ENCODE results near the gene DLL3.
A peak's percentile ranks its signal among the peaks of the same experiment; 100 is the strongest.

DLL3 gene

DNA sequence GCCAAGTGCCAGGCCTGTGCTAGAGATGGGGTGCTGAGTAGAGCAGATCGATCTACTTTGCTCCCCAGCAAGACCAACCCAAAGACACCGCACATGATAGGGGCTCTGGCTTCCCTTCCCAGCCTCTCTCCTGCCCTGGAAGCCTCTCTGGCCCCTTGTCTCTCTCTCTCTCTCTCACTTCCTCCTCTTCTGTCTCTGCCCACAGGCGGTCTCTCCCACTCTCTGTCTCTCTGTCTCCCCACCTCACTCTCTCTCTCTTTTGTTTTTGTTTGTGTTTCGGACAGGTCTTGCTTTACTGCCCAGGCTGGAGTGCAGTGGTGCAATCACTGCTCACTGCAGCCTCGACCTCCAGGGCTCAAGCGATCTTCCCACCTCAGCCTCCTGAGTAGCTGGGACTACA, 17.5 kb downstream of the DLL3 start:
- no peak for DNase-seq (ENCODE audit: low spot score)

GRCh38 chr19:39517432-39517831, 18.7 kb downstream of the DLL3 start:
- DNase-seq (ENCODE audit: low spot score) = no peak

GRCh38 chr19:39518458-39518857, 19.7 kb downstream of the DLL3 start:
- DNase-seq (ENCODE audit: low spot score) = no peak

- no peak for DNase-seq (ENCODE audit: low spot score)
Measured at GRCh38 chr19:39518975-39519374, 20.2 kb downstream of the DLL3 start.

DNA sequence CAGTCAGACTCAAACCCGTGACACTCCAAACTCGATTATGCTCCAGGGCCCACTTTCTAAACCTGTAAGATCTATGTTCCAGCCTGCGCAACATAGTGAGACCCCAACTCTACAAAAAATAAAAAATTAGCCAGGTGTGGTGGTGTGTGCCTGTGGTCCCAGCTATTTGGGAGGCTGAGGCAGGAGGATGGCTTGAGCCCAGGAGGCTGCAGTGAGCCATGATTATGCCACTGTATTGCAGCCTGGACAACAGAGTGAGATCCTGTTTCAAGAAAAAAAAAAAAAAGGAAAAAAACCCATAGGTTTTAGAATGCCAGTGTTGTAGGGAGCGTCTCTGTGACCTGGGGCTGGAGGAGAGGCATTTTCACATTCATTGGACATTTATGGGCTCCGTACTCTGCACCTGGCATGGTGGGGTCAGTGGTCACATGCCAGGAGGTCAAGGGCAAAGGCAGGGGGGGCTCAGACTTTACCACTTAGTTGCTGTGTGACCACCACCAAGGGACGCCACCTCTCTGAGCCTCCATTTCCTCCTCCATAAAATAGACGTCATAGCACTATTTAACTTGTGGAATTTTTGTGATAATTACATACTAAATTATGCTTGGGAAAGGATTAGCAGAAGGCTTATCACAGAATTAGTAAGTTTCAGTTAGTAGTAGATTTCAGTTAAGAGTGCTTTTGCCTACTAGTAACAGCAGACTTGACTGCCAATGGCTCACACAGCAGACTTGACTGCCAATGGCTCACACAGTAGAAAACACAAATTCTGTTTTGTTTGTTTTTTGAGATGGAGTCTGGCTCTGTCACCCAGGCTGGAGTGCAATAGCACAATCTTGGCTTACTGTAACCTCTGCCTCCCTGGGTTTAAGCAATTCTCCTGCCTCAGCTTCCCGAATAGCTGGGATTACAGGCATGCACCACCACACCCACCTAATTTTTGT, 22.1 kb downstream of the DLL3 start:
- DNase-seq (ENCODE audit: low spot score) = no peak

GRCh38 chr19:39524495-39524894, 25.7 kb downstream of the DLL3 start:
- no peak for DNase-seq (ENCODE audit: low spot score)

DNA sequence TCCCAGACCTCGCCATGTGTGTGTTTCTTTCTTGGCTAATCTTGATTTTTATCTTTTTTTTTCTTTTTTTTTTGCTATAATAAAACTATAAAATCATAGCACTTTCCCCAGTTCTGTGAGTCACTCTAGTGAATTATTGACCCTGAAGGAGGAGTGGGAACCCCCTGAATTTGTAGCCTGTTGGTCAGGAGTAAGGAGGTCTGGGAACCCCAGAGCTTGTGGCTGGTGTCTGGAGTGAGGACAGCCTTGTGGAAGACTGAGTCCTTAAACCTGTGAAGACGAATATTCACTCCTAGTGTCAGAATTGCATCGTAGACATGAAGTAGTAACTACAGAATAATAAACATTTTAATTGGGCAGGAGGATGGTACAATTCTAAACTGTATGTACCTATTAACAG, 26.5 kb downstream of the DLL3 start:
- no peak for DNase-seq (ENCODE audit: low spot score)

- no peak for DNase-seq (ENCODE audit: low spot score)
Measured at GRCh38 chr19:39531834-39532232, 33.1 kb downstream of the DLL3 start.

DNA sequence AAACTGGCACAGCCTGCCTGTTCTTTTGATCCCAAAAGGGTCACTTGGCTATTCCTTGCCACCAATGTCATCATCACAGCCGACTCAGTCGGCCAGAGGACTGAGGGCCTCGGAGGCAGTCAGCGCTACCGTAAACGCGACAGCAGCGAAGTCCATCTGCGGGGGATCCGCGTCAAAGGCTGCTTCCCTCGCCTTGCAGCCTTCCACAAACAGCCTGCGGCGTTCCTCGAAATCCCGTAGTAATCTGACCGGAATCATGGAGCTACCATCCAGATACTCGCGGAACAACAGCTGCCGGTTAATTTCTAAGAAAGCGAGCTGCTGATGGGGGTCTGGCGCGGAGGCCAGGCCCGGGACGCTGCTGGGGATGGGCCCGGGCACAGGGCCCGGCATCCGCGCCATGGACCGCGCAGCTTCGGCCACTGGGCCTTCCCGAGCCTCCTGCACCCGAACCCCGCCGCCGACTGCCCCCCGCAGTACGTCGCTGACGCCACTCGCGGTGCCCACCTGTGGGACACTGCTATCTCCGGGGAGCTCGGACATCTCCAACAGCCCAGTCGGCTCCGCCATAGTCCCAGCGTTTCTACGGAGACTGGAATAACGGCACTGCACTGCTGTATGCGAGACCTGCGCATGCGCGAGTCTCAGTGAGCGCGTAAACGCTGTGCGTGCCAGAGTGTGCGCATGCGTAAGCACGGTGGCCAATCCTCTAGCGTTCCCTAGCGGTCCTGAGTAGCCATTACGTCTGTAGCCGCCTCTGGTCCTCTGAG, 33.7 kb downstream of the DLL3 start, which contains the start of gene EID2B:
TSS of gene EID2B (minus strand) at position 620 of the 770 bp plus-strand sequence. CDS start at position 570, 50 bp downstream.
- peak; percentile 97 for DNase-seq (ENCODE audit: low spot score)

- DNase-seq (ENCODE audit: low spot score) = no peak
Measured at GRCh38 chr19:39533003-39533512, 34.3 kb downstream of the DLL3 start.

DNA sequence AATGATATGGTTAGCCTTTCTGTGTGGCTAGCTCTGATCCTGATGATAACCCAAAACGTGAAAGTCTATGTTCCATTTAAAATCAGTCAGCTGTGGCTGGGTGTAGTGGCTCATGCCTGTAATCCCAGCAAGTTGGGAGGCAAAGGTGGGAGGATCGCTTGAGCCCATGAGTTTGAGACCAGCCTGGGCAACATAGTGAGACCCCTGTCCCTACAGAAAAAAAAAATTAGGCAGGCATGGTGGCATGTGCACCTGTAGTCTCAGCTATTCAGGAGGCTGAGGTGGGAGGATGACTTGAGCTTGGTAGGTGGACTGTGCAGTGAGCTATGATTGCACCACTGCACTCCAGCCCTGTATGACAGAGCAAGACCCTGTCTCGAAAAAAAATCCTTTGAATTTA, 35.0 kb downstream of the DLL3 start:
- no peak for DNase-seq (ENCODE audit: low spot score)

GRCh38 chr19:39539165-39539517, 40.4 kb downstream of the DLL3 start:
- no peak for DNase-seq (ENCODE audit: low spot score)

DNA sequence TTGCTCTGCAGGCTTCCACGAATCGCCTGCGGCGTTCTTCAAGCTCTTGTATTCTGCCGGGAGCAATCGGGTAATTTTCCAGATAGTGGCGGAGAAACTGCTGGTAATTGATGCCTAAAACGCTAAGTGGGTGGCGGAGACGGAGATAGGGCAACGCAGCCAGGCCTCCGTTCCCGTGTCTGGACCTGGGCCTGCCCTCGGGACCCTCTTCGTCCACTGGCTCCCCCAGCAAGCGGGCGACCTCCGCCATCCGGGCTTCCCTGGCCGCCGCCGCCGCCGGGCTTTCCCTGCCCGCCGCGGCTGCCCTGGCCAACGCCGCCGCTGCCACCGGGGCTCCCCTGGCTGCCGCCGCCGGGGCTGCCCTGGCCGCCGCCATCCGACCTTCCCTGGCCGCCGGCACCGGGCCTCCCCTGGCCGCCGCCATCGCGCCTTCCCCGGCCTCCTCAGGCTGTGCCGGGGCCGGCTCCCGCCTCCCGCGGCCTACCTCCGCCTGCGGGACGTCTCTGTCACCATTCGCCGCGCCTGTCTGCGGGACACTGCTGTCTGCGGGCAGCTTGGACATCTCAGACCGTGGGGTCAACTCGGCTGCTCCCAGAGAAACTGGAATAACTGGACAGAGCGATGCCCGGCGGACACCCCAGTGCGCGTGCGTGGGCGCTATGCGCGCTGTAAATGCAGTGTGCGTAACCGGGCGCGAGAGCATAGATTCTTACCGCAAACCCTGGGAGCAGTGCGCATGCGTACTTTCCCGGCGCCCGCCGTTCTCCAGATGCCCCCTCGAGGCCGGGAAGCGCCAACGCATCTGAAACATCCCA, 41.0 kb downstream of the DLL3 start, which contains the start of gene EID2:
TSS of gene EID2 (minus strand) at position 644 of the 815 bp plus-strand sequence. CDS start at position 562, 82 bp downstream.
- DNase-seq (ENCODE audit: low spot score) = peak; percentile 96

DNA sequence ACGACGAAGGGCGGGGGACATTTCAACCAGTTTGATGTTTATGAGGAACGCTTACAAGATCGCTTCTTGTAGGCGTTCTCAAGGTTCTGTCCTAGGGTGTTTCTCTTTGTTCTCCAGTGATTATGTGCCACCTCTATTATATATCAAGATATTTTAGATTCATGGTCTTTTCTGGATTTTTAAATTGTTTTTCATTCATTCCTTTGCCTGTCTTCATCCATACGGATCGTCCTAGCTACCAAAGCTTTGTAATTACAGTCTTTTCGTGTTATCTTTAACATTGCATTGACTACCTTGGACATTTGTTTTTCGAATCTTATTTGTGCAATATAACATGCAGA, 41.6 kb downstream of the DLL3 start:
- DNase-seq (ENCODE audit: low spot score) = no peak

GRCh38 chr19:39542206-39542605, 43.5 kb downstream of the DLL3 start:
- DNase-seq (ENCODE audit: low spot score) = peak; percentile 18

- no peak for DNase-seq (ENCODE audit: low spot score)
Measured at GRCh38 chr19:39543477-39543857, 44.7 kb downstream of the DLL3 start.

DNA sequence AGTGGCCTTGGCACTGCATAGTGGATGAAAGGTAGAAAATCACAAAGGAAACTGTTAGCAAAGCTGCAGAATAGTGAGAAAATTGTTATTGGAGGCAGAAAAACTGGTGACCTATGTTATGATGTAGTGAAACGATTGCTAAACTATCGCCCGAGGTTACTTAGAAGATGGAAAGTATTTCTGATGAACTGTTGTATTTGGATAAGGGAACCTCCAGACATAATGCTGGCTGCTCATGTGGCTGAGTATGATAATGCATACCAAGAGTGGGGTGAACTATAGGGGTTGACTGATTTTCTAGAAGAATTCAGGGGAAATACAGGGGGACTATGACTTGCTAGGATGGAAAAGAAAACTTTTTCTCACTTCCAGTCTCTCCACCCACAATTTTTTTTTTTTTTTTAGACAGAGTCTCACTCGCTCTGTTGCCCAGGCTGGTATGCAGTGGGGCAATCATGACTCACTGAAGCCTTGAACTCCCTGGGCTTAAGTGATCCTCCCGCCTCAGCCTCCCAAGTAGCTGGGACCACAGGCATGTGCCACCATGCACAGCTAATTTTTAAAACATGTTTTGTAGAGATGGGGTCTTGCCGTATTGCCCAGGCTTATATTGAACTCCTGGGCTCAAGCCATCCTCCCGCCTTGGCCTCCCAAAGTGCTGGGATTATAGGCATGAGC, 45.6 kb downstream of the DLL3 start:
- no peak for DNase-seq (ENCODE audit: low spot score)

- DNase-seq (ENCODE audit: low spot score) = no peak
Measured at GRCh38 chr19:39544911-39545310, 46.2 kb downstream of the DLL3 start.

DNA sequence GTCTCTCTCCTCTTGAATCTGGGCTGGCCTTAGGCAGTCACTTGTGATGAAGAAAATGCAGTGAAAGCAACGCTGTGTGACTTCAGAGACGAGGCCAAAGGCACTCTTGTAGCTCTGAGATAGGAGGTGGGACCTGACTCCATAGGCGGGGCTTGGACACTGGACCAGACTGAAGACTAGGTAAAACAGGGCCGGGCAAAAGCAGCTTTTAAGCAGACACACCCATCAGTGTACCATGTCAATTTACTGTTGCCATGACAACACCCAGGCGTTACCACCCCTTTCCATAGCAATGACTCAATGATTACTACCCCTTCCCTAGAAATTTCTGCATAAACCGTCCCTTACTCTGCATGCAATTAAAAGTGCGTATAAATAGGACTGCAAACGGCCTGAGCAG, 47.9 kb downstream of the DLL3 start:
- DNase-seq (ENCODE audit: low spot score) = no peak

DNA sequence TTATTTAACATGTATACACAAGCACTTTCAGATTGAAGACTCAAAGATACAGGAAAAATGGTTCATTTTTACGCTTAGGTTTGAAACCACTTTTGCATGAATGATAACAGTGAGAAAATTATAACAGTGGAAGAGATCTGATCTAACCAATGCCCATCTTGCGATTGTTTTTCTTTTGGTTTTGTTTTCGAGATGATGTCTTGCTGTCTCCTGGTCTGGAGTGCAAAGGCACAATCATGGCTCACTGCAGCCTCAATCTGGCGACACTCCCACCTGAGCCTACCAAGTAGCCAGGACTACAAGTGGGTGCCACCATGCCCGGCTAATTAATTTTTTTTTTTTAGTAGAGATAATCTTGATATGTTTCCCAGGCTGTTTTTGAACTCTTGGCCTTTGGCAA, 51.5 kb downstream of the DLL3 start:
- DNase-seq (ENCODE audit: low spot score) = no peak

GRCh38 chr19:39553082-39553652, 54.4 kb downstream of the DLL3 start:
- no peak for DNase-seq (ENCODE audit: low spot score)

Data from Ammon's horn (tissue), 1 donor.